ENCODE results near the gene LRMDA. TPM values are rescaled to one million over a fixed set of nuclear protein-coding genes. Genes with fewer than 3 reads are reported as not detected.

Gene LRMDA
- total and polyA plus RNA-seq, 10 of the 15 experiments (the other 5 are each of a cell fraction or from before 2014, with no cell fraction given), result 0.07 to 0.54 (median 0.29) TPM; not detected in 4

DNA sequence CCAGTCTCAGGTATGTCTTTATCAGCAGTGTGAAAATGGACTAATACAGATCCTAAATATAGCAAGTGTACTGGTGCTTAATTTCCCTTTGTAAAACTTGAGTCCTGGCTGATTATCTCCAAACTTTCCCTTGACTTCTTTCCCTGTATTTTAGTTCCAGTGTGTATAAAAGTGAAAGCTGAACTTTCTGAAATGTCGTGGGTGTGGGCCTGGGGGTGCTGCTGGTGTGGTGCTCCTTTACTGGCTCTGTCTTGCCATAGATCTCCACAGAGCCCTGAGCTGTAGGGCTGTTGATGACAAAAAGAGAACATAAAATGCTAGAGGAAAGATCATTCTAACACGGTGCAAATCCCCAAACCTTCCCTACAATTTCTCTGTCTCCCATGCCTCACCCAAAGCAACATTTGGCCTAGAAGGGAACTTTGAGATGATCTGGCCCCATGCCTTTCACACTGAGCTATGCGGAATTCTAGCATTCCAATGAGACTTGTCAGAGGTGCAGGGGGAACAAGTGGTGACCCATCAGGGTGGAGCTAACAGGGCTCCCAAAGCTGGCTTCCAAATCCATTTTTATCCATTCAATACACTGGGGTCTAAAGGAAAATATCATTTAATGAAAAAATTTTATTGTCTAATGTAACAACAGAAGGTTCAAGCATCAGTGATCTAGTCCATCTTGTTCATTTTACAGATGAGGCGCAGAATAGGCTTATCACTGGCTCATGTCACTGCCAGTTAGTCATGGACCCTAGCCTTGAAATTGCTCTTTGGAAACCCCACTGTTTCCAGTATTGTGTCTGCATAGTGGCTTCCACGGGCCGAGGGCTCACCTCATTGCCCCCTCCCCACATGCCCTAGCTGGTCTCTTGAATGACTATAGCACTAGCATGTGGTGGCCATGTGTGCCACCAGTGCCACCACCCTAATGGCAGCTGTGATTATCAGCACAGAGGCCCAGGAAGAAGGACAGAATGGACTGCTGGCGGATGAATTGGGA lies 1000.9 kb downstream of the LRMDA start:
- Histone ChIP-seq H3K9ac (ENCODE audit: control insufficient read depth, insufficient read depth, low read length) (no peak overlapping the region), H3K9me3 (replicated peaks; ENCODE audit: control insufficient read depth, insufficient read depth, low read length) (no peaks in the 10 kb centered on the region), H4K20me1 (ENCODE audit: control insufficient read depth, insufficient read depth) (no peaks in the 10 kb centered on the region), H3K4me2 (ENCODE audit: control insufficient read depth, insufficient read depth) (no peak overlapping the region), H3K4me3 (no peak overlapping the region), H3K79me2 (ENCODE audit: control insufficient read depth, insufficient read depth, low read length) (no peaks in the 10 kb centered on the region), H3K27ac (ENCODE audit: control insufficient read depth, insufficient read depth) (no peak overlapping the region), H2AFZ (ENCODE audit: control insufficient read depth, low read depth, low read length) (no peak overlapping the region), H3K27me3 (replicated peaks in 1 of 2; ENCODE audit: control insufficient read depth in 2 of 2, insufficient read depth in 2 of 2, low read length in 1 of 2) (no peaks in the 10 kb centered on the region), H3K36me3 (ENCODE audit: control insufficient read depth in 2 of 2, insufficient read depth in 2 of 2, low read length in 1 of 2) (no peaks in the 10 kb centered on the region), H3K4me1 (ENCODE audit: control insufficient read depth, insufficient read depth, low read length) (no peaks in the 10 kb centered on the region)
- no peak for ATAC-seq
- TF ChIP-seq NFYA (IDR thresholded peaks at IDR 0.05; ENCODE audit: borderline replicate concordance, low read depth, low read length) (no peak), SPI1 (IDR thresholded peaks at IDR 0.05; ENCODE audit: borderline replicate concordance, insufficient read depth, low read depth, low read length) (no peak), EGR1 (IDR thresholded peaks at IDR 0.05; ENCODE audit: borderline replicate concordance in 1 of 2, low read depth in 2 of 2, low read length in 2 of 2) (no peak), FOS (IDR thresholded peaks at IDR 0.05; ENCODE audit: borderline replicate concordance, extremely low read depth, insufficient read length) (no peak), ZZZ3 (IDR thresholded peaks at IDR 0.05; ENCODE audit: control insufficient read depth, insufficient read length, low read depth) (no peak), JUNB (IDR thresholded peaks at IDR 0.05) (no peak), SREBF2 (IDR thresholded peaks at IDR 0.05; ENCODE audit: low read length) (no peak), SUZ12 (IDR thresholded peaks at IDR 0.05; ENCODE audit: unreplicated experiment) (no peak), TCF3 (IDR thresholded peaks at IDR 0.05; ENCODE audit: borderline replicate concordance, insufficient read depth, low read depth, low read length) (no peak), ZNF622 (IDR thresholded peaks at IDR 0.05) (no peak)
- TF ChIP-seq, protein P1, sequence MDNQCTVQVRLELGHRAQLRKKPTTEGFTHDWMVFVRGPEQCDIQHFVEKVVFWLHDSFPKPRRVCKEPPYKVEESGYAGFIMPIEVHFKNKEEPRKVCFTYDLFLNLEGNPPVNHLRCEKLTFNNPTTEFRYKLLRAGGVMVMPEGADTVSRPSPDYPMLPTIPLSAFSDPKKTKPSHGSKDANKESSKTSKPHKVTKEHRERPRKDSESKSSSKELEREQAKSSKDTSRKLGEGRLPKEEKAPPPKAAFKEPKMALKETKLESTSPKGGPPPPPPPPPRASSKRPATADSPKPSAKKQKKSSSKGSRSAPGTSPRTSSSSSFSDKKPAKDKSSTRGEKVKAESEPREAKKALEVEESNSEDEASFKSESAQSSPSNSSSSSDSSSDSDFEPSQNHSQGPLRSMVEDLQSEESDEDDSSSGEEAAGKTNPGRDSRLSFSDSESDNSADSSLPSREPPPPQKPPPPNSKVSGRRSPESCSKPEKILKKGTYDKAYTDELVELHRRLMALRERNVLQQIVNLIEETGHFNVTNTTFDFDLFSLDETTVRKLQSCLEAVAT (IDR thresholded peaks at IDR 0.05), result no peak
- TF ChIP-seq, protein P2, sequence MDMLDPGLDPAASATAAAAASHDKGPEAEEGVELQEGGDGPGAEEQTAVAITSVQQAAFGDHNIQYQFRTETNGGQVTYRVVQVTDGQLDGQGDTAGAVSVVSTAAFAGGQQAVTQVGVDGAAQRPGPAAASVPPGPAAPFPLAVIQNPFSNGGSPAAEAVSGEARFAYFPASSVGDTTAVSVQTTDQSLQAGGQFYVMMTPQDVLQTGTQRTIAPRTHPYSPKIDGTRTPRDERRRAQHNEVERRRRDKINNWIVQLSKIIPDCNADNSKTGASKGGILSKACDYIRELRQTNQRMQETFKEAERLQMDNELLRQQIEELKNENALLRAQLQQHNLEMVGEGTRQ (IDR thresholded peaks at IDR 0.05; ENCODE audit: borderline replicate concordance, low read depth, low read length), result no peak
- TF ChIP-seq, protein P3, sequence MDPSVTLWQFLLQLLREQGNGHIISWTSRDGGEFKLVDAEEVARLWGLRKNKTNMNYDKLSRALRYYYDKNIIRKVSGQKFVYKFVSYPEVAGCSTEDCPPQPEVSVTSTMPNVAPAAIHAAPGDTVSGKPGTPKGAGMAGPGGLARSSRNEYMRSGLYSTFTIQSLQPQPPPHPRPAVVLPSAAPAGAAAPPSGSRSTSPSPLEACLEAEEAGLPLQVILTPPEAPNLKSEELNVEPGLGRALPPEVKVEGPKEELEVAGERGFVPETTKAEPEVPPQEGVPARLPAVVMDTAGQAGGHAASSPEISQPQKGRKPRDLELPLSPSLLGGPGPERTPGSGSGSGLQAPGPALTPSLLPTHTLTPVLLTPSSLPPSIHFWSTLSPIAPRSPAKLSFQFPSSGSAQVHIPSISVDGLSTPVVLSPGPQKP (IDR thresholded peaks at IDR 0.05; ENCODE audit: low read depth, low read length), result no peak
- no peak for FAIRE-seq
- in situ Hi-C loops (cut with MboI) (no loop called here), intact Hi-C loops (cut with micrococcal nuclease; ENCODE audit: unreplicated experiment) (no loop called here)
- no TSS peak for BruUV-seq (replicated peaks)
- RAD21 ChIA-PET (ENCODE audit: unreplicated experiment), result no interaction called here
- no peak for DNase-seq (ENCODE audit: low read depth, low spot score)
- POLR2A ChIA-PET, result no interaction called here
- WGBS (ENCODE audit: insufficient coverage, insufficient replicate concordance, low lambda C conversion rate, missing lambda C conversion rate), result 29% methylated on average over 6 of the region's 7 CpGs
- SMC1A ChIA-PET (ENCODE audit: uncharacterized antibody, unreplicated experiment), result no interaction called here
- CTCF ChIA-PET, result no interaction called here

Data from GM12878 (cell line).